ENCODE results near the gene ZNF609.

Gene ZNF609

DNA sequence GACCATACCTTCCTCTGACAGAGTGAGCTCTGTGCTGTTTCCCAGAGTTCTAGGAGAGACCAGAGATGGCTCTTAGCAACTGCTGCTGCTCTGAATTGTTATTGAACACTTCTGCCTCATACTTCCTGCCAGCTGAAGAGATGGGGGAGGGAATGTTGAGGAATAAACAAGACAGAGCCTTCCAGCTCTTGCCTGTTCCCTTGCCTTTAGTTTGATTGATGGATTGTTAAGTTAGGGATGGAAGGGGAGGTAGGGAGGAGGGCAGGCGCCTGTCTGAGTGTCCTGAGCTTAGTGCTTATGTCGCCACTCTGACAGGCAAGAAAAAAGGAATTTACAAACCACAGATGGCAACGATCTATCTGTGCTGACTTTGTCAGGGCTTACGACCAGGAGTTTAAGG is 42.8 kb downstream of the ZNF609 start:
- DNase-seq = no peak

DNA sequence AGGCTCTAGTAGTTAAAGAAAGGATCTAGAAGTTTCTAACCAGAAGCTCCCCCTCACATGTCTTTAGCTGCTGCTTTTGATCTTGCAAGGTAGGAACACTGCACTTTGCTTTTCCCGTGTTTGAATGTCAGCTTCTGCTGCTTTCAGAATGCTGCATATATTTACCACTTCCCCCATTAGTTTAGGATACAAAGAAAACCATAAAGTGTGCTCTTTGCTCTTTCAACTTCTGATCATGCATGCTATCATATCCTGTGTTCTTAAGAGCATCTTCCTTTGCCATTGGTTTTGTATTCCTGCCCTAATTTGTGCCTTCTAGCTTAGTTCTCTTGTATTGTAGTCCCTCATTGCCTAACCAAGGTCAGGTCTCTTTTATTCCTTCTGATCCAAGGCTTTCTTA is 43.3 kb downstream of the ZNF609 start:
- no peak for DNase-seq

DNA sequence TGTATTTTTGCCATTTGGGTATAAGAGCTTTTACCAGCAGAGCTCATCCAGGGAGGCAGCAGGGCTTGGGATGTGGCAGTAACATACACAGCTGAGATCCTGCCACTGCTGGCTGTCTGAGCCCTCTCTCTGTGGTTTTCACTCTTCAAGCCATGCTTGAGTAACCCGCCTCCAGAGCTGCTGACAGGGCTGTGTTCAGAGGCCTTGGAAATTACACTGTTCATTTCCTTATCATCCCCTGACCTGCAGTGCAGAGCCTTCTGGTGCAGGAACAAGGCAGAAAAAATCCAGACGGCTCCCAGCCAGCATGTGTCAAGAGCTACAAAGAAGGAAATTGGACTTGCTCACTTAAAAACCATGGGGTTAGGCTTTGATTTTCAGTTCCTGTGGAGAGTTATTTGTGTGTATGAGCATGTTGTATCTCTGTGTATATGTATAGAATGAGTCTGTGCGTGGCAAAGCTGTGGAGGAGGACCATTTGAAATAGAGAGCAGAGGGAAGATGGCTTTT is 47.0 kb downstream of the ZNF609 start:
- no peak for DNase-seq

DNA sequence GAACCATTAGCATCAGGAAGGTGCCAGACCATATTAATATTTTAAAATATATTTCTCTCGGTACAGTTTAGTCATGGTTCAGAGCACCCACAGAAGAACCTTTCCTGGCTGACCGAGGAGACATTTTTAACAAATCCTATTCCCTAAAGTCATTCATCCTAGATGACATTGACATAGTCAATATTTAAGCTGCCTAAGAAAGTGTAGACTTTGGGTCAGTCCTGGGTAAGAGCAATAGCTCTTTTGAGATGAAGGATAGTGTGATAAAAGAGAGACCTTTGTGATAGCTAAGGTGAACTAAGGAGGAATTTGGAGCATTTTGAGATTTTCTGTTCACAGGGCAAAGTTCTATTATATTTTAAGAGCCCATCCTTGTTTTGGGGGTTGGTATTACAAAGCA is 47.5 kb downstream of the ZNF609 start:
- no peak for DNase-seq

DNA sequence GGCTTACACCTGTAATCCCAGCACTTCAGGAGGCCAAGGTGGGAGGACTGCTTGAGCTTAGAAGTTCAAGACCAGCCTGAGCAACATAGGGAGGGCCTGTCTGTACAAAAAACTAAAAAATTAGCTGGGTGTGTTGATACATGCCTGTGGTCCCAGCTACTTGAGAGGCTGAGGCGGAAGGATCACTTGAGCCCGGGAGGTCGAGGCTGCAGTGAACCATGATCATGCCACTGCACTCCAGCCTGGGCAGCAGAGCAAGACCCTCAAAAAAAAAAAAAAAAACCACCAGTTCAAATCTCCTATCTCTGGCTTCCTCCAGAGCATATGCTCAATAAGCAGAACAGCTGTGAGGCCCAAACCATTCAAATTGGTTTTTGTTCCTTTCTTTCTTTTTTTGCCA is 53.4 kb downstream of the ZNF609 start:
- DNase-seq = no peak

DNA sequence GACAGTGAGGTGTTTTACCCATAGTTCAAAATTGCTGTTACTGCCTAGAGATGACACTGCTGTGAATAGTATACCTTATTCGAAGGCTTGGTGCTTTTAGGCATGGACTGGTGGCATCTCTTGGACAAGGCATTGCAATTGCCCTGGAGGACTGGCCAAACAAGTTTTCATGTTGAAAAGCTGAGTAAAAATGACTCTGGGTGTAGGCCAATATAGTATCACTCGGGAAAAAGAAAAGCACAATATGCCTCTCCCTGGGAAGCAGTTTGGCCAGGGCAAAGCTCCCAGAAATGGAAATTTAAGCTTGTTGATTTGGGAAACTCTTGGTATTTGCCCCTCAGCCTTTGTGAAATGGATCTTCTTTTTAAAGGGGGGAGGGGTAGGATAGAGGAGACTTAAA is 54.8 kb downstream of the ZNF609 start:
- no peak for DNase-seq

DNA sequence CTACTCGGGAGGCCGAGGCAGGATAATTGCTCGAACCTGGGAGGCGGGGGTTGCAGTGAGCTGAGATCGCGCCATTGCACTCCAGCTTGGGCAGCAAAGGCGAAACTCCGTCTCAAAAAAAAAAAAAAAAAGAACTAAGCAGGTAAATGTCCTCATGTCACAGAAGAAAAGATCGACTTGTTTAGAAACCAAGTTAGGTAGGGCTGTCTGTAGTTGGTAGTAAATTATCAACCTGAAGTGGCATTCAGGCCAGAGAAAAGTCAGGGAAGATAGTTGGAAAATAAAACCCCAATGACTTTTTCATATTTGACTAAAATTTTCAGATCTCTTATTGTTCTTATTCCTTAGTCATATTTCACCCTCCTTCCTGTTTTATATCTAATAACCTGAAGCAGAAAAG is 55.4 kb downstream of the ZNF609 start:
- no peak for DNase-seq

DNA sequence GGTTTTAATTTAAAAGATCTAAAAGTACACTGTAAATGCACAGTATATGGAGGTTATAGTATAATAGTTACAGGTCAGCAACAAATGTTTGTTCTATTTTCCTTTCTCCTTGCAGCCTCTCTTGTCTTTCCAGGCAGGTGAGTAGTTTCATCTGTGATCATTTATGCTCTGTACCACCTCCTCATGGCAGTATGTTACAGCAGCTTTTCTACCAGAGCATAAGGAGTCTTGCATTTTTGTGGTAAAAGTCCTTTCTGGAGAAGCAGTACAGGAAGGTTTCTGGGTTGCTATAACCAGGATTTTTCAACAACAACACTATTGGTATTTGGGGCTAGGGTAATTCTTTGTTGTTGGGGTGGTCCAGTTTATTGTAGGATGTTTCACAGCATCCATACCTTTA is 59.5 kb downstream of the ZNF609 start:
- DNase-seq = no peak

DNA sequence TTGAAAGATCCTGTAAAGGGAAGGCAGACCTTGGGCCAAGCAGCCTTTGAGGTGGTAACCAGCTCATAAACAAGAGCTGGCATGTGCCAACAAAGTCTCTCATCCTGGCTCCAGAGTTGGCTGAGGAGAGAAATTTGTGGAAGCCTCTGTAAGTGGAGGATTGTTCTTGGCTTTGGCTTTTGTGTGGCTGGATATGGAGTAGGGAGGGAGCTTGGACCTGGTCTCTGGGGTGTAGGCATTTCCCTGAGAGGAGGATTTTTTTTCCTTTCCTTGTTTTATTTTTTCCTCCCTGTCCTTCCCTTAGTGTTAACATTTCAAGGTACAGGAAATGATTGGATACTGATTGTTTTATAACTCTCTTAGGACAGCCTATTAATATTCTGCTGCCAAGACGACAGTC is 60.8 kb downstream of the ZNF609 start:
- DNase-seq = no peak

DNA sequence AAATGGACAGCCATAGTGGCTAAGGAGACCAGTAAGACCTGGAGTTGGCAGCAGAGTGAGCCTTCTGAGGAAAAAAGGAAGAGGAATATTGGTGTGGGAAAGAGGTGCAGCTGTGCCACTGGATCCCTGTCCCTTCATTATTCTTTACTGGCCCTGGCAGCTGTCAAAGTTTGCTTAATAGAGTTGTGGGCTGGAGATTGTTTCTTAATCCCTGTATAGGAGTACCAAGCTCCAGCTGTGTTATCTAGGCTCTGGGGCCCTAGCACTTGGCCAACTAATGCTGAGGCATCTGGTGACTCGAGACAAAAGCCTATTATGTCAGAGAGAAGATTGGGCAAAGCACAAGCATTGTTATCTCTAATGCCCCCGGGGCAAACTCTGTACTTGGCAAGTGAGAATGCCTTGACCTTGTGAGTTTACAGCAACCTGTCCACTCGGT is 61.4 kb downstream of the ZNF609 start:
- no peak for DNase-seq

DNA sequence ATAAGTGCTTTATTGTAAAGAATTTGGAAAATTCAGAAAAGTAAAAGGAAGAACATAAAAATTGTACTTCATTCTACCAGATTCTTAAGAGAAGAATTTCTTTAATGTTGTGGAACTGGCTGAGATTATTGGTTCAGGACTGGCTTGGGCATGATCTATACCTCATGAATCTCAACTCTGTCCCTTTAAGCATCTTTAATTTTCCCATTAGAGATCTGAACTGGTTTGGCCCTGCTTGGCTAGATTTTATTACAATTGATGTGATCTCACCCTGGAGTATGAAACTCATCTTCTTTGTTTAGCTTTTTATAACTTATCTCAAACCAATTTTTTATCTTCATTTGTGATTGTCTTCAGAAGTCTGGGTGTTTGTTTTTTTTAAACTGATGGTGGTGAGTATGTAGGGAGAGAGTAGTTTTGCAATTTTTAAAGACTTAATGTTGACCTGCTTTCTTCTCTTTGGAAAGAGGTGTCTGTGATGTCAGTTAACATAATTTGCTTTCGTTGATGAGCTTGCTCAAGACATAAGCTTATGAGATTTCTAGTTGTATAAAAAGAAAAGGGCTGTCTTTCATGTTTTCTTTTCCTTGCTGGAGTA is 61.9 kb downstream of the ZNF609 start:
- no peak for DNase-seq

DNA sequence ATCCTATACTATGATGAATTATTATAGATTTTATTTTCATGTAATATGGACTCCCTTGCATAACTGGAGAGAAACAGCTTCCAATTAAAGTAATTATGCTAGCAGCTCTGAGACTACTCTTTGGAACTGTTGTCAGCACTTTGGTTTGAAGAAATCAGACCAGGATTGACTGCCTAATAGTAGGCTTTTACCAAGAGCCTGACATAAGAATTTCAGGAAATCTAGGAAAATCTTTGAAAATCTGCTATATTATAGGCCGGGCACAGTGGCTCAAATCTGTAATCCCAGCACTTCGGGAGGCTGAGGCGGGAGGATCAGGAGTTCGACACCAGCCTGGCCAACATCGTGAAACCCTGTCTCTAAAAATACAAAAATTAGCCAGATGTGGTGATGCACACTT is 62.9 kb downstream of the ZNF609 start:
- no peak for DNase-seq

DNA sequence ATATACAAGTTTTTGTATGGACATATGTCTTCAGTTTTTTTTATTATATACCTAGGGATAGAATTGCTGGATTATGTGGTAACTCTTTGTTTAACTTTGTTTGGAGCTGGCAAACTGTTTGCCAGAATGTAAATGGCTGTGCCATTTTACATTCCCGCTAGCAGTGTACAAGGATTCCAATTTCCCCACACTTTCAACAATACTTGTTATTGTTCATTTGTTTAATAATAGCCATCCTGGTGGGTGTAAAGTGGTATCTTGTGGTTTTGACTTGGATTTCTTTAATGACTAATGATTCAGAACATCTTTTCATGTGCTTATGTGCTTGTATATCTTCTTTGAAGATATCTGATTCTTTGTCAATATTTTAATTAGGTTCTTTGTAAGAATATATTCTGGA is 64.4 kb downstream of the ZNF609 start:
- DNase-seq = no peak

DNA sequence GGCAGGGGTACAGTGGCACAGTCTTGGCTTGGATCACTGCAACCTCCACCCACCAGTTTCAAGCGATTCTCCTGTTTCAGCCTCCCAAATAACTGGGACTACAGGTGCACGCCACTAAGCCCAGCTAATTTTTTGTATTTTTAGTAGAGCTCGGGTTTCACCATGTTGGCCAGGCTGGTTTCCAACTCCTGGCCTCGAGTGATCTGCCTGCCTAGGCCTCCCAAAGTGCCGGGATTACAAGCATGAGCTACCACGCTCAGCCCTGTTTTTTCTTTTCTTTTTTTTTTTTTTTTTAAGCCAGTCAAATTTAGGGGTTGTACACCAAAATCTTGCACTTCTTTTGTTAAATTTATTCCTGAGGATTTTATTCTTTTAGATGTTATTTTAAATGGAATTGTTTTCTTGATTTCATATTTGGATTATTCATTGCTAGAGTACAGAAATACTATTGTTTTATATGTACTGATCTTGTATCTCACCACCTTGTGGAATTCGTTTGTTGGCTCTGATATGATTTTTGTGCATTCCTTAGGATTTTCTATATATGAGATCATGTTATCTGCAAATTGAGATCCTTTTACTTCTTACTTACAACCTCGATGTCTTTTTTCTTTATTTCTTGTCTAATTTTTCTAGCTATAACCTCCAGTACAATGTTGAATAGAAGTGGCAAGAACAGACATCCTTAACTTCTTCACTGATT is 65.6 kb downstream of the ZNF609 start:
- no peak for DNase-seq

DNA sequence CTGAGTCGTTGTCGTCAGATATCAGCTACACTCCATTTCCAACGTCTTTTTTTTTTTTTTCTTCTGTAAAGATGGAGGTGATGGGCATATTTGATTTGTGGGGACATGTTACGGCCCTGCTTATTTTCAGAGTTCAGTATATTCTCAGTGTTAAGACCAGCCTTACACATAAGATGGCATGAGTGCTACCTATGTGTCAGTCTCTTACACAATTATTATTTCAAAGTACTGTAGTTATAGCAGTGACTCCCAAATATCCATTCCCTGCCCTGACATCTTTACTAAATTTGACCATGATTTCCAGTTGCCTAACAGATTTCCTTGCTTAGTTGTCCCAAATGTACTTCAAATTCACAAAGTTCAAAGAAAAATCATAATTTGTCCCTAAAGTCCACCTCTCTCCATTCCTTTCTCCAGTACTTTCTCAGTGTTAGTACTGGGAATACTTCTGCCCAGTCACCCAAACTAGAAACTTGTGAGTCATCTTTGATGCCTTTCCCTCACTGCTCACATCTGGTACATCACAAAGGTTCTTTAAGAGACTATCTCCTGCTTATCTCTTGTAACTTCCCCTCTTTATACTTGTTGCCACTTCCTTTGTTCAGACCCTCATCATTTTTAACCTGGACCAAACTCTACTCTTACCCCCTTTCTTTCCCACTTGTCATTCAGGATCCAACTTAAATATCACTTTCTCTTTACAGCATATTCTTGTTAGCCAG is 67.0 kb downstream of the ZNF609 start:
- no peak for DNase-seq

DNA sequence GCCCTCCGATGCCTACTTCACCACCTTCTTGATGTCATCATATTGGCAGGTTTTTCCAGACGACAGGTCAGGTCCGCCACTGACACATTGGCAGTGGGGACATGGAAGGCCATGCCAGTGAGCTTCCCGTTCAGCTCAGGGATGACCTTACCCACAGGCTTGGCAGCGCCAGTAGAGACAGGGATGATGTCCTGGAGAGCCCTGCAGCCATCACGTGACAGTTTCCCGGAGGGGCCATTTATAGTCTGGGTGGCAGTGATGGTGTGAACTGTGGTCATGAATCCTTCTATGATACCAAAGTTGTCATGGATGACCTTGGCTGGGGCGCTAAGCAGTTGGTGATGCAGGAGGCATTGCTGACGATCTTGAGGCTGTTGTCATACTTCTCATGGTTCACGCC is 68.5 kb downstream of the ZNF609 start:
- no peak for DNase-seq

DNA sequence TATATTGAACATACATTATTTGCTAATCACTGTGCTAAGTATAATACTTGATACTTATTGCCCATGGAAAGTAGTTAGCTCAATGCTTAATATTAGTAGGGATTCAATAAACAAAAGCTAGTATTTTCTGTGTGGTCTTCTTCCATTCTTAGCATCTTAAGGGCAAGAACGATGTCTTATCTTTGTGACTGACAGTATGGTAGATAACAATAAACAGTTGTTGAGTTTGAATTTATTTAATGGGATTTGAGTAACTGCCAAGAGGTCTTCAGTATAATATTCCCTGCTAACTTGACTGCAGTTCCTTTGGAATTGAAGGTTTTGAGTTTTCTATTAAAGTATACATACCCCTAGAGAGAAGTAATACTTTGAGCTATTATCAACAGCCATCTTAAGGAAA is 70.1 kb downstream of the ZNF609 start:
- no peak for DNase-seq

DNA sequence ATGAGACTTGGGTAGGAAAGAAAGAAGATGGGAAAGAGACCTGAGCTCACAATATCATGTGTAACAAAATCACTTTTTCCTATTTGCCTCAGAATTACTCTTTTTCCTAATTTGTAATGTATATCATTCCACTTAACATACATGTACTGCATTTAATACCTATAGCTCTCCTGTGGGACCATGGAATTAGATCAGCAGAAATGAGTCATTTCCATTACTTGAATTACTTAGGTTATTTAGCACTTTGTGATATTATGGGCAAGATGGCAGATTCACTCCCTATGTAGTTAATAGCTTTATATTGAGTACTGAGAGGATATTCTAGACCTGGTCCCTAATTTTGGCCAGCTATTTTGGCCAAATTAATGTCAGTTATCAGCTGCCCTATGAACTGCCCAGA is 70.5 kb downstream of the ZNF609 start:
- DNase-seq = no peak

DNA sequence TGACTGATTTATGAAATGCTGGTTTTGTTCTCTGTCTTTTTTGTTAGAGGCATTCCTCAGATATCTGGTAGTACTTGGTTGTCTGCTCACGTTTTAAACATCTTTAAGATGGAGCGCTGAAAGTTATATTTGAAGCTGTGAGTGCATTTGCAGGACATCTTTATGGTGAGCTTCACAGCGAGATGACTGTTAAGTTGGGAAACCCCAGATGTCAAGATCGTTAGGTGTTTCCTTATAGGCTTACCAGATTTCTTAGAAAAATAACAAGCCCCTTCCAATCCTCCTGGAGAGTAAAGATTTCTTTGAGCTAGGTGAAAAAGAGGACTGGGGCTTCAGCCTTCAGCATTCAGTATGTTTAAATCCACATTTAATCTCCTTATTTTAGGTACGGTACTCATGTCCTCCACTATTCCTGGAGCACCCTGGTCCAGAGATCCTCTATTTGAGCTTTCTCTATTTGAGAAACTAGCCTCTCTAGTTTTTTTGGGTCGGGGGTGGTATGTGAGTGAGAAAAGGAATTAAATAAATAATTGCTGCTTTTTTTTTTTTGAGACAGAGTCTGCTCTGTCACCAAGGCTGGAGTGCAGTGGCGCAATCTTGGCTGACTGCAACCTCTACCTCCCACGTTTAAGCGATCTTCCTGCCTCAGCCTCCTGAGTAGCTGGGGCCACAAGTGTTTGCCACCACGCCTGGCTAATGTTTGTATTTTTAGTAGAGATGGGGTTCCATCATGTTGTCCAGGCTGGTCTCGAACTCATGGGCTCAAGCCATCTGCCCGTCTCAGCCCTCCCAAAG is 72.3 kb downstream of the ZNF609 start:
- DNase-seq = no peak

DNA sequence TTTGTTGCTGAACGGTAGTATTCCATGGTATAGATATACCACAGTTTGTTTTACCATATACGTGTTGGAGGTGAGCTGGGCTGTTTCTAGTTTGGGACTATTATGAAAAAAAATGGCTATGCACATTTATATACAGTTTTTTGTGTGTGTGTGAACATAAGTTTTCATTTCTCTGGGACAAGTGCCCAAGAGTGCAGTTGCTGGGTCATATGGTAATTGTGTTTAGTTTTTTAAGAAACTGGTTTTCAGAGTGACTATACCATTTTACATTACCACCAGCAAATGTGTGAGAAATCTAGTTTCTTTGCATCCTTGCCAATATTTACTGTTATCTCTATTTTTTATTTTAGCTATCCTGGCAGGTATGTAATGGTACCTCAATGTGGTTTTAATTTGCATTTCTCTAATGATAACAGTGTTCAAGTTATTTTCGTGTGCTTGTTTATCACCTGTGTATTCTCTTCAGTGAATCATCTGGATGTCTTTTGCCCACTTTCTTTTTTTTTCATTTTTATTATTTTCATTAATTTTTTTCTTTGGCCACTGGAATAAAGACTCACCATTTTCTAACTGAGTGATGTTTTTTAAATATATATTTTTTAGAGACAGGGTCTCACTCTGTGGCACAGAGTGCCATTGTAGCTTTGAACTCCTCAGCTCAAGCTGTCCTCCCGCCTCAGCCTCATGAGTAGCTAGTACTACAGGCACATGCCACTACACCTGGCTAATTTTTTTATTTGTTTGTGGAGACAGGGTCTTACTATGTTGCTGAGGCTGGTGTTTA is 75.3 kb downstream of the ZNF609 start:
- no peak for DNase-seq

DNA sequence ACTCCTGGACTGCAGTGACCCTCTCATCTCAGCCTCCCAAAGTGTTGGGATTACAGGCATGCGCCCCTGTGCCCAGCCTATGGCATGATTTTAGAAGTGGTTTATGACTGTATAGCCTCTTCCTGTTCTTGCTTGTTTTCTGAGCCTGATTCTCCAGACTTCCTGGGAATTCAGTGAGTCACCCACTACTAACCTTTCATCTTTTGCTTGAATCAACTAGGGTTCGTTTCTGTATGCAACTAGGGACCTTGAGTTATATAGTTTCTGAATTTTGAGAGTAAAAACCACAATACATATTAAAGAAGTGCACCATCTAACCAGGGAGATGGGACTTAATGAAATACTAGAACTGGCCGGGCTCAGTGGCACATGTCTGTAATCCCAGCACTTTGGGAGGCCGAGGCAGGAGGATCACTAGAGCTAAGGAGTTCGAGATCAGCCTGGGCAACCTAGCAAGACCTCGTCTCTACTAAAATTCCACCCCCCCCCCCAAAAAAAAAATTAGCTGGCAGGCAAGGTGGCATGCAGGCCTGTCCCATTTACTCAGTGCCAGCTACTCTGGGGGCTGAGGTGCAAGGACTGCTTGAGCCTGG is 76.0 kb downstream of the ZNF609 start:
- DNase-seq = no peak

DNA sequence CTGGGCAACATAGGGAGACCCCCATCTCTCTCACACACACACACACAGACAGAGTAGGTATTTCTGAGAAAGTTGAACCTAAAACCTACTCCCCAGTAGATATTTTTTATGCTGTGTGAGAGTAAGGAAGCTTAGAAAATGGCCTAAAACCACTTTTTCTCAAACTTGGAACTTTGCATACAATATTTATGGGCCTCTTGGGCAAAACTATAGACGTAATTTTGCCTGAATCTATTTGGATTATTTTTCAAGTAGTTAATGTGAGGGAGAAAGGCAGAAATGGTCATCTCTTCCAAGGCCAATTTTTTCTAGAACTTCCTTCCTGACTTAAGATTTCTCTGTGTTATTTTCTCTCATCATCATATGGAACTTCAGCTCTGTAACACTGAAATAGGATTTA is 81.7 kb downstream of the ZNF609 start:
- no peak for DNase-seq

Measured in activated gamma-delta T cell (primary cell).